Stimulated activated CD8-positive, alpha-beta memory T cell treated with anti-CD3 and anti-CD28 coated beads, Interleukin-15, amount 100 ng/mL, for 24 hours (primary cell): Measurements from ENCODE around the gene CAMK2B.
"Not testable (repeated sequence)": the region's sequence is repeated elsewhere in the genome, so short reads cannot be mapped to it uniquely, and the experiment has no call there.

Experiments
- DNase-seq: peaks from one replicate; pipeline ENCODE4 v3.0.0-alpha.2; 2020; ENCODE audit warnings: low read depth

The CAMK2B gene

GRCh38 chr7:44189286-44189992 lies 136.0 kb downstream of the CAMK2B start, which contains the start of gene GCK:
Gene GCK (minus strand): TSS chr7:44189439. CDS start chr7:44188953, 486 bp downstream.
- no peak for DNase-seq

- DNase-seq: no peak
These were observed 136.7 kb downstream of the CAMK2B start for GRCh38 chr7:44188480-44189225.

- no peak for DNase-seq
These were observed 137.6 kb downstream of the CAMK2B start for GRCh38 chr7:44187636-44188416.

GRCh38 chr7:44186736-44187135 lies 138.7 kb downstream of the CAMK2B start:
- no peak for DNase-seq

GRCh38 chr7:44185729-44186128 lies 139.7 kb downstream of the CAMK2B start:
- no peak for DNase-seq

- no peak for DNase-seq
These were observed 140.4 kb downstream of the CAMK2B start for GRCh38 chr7:44184873-44185446.

GRCh38 chr7:44184206-44184872 lies 141.1 kb downstream of the CAMK2B start:
- no peak for DNase-seq

- no peak for DNase-seq
These were observed 142.0 kb downstream of the CAMK2B start for GRCh38 chr7:44183386-44183785.

GRCh38 chr7:44182827-44183226 lies 142.6 kb downstream of the CAMK2B start:
- DNase-seq: no peak

- DNase-seq: no peak
These were observed 144.8 kb downstream of the CAMK2B start for GRCh38 chr7:44180631-44181030.

- no peak for DNase-seq
These were observed 147.7 kb downstream of the CAMK2B start for GRCh38 chr7:44177570-44178131.

- no peak for DNase-seq
These were observed 148.9 kb downstream of the CAMK2B start for GRCh38 chr7:44176486-44176885.

- DNase-seq: no peak
These were observed 149.7 kb downstream of the CAMK2B start for GRCh38 chr7:44175730-44176129.

GRCh38 chr7:44174694-44174948 lies 150.8 kb downstream of the CAMK2B start:
- not testable (repeated sequence) for DNase-seq

GRCh38 chr7:44173911-44174693 lies 151.3 kb downstream of the CAMK2B start:
- no peak for DNase-seq

- DNase-seq: no peak
These were observed 152.5 kb downstream of the CAMK2B start for GRCh38 chr7:44172803-44173424.

- no peak for DNase-seq
These were observed 153.0 kb downstream of the CAMK2B start for GRCh38 chr7:44172352-44172751.

- DNase-seq: not testable (repeated sequence)
These were observed 153.5 kb downstream of the CAMK2B start for GRCh38 chr7:44171901-44172300.

- DNase-seq: no peak
These were observed 157.5 kb downstream of the CAMK2B start for GRCh38 chr7:44167920-44168319.
